ENCODE measurements around the gene SELENOP. TPM values are rescaled to one million over a fixed set of nuclear protein-coding genes. Genes with fewer than 3 reads are reported as not detected.

SELENOP gene
- total RNA-seq, 1 experiment from 2014 or later, result 8.5 TPM

GRCh38 chr5:42826757-42827515 lies 15.2 kb upstream of the SELENOP start:
- Histone ChIP-seq H3K9ac (ENCODE audit: extremely low read depth, insufficient read length, low read length) (no peak overlapping the region), H3K4ac (ENCODE audit: low read depth, low read length) (no peak overlapping the region), H2BK20ac (ENCODE audit: low read depth, low read length, poor library complexity, severe bottlenecking) (no peak overlapping the region), H4K91ac (ENCODE audit: insufficient read length, low read depth, low read length) (no peak overlapping the region), H4K5ac (ENCODE audit: insufficient read length, low read depth, low read length) (no peak overlapping the region), H3K18ac (ENCODE audit: insufficient read length, low read depth, low read length) (no peak overlapping the region), H3K14ac (ENCODE audit: insufficient read depth, low read length) (no peak overlapping the region), H2BK12ac (ENCODE audit: insufficient read length, low read depth, low read length) (no peak overlapping the region), H3K4me1 (ENCODE audit: insufficient read depth, low read length) (no peaks in the 10 kb centered on the region), H3K56ac (ENCODE audit: insufficient read length, low read depth, low read length) (no peak overlapping the region), H2BK5ac (ENCODE audit: insufficient read length, low read length) (no peak overlapping the region), H2AFZ (ENCODE audit: low read length) (no peak overlapping the region), H3K23ac (ENCODE audit: insufficient read length, low read depth, low read length) (no peak overlapping the region), H3T11ph (ENCODE audit: low read length) (no peak overlapping the region), H3K79me2 (ENCODE audit: insufficient read depth, low read length) (no peaks in the 10 kb centered on the region), H3K4me2 (ENCODE audit: insufficient read depth, insufficient read length, low read length) (no peak overlapping the region), H4K8ac (replicated peaks; ENCODE audit: insufficient read length, low read depth, low read length) (no peak overlapping the region), H4K20me1 (ENCODE audit: control insufficient read depth, insufficient read depth, insufficient read length) (no peaks in the 10 kb centered on the region), H2AK5ac (ENCODE audit: insufficient read length, low read length) (no peak overlapping the region), H2BK15ac (ENCODE audit: low read depth, low read length) (no peak overlapping the region), H3K79me1 (ENCODE audit: insufficient read depth, low read depth, low read length, poor library complexity, severe bottlenecking) (no peaks in the 10 kb centered on the region), H3K23me2 (ENCODE audit: insufficient read length, low read depth, low read length, poor library complexity, severe bottlenecking) (no peaks in the 10 kb centered on the region), H3K27me3 (ENCODE audit: insufficient read depth, low read length) (no peaks in the 10 kb centered on the region), H3K27ac (ENCODE audit: insufficient read length, low read depth, low read length) (no peak overlapping the region), H2BK120ac (ENCODE audit: low read depth, low read length, poor library complexity, severe bottlenecking) (no peak overlapping the region), H3K9me3 (ENCODE audit: control insufficient read depth, low read depth, low read length) (no peaks in the 10 kb centered on the region)
- no peak for DNase-seq
- H3K9me3 Mint-ChIP-seq, result no peaks in the 10 kb centered on the region
- no CpG with 5 or more reads among the region's 2 CpGs for WGBS (ENCODE audit: extremely low coverage, insufficient read length, low lambda C conversion rate)
- no peaks in the 10 kb centered on the region; the same call in 1 of the 2 replicates for H3K27me3 Mint-ChIP-seq (ENCODE audit: low read depth)
- no peaks in the 10 kb centered on the region for H3K4me1 Mint-ChIP-seq
- H3K4me3 Mint-ChIP-seq, result no peak overlapping the region
- TF ChIP-seq CTCF (conservative IDR thresholded peaks at IDR 0.05), result no peak
- H3K36me3 Mint-ChIP-seq (ENCODE audit: insufficient read depth in 1 of 3, low read depth in 3 of 3), result no peaks in the 10 kb centered on the region
- H3K27ac Mint-ChIP-seq, result no peak overlapping the region
